GM13976 (cell line): ENCODE results near the gene ASB7.
A peak's percentile ranks its signal among the peaks of the same experiment; 100 is the strongest.

ENCODE experiments used
- DNase-seq: peaks from one replicate; pipeline ENCODE4 v3.0.0; 2012; ENCODE audit warnings: low spot score
- in situ Hi-C: fragments of 300-500 bp; cut with MboI; formaldehyde crosslinking; loops from one replicate; pipeline ENCODE4 v1.12.0; 2022; ENCODE audit warnings: low sequenced_read_pairs, mixed read lengths, inconsistent platforms; ENCODE audit not compliant: unreplicated experiment
- TF ChIP-seq, protein P1 (sequence below): IDR thresholded peaks from 2 replicates; pipeline ENCODE4 v1.5.1; 2012; ENCODE audit warnings: borderline replicate concordance, mild to moderate bottlenecking; ENCODE audit not compliant: insufficient read depth; ENCODE audit errors: extremely low read depth, missing control alignments, control extremely low read depth

Gene ASB7

DNA sequence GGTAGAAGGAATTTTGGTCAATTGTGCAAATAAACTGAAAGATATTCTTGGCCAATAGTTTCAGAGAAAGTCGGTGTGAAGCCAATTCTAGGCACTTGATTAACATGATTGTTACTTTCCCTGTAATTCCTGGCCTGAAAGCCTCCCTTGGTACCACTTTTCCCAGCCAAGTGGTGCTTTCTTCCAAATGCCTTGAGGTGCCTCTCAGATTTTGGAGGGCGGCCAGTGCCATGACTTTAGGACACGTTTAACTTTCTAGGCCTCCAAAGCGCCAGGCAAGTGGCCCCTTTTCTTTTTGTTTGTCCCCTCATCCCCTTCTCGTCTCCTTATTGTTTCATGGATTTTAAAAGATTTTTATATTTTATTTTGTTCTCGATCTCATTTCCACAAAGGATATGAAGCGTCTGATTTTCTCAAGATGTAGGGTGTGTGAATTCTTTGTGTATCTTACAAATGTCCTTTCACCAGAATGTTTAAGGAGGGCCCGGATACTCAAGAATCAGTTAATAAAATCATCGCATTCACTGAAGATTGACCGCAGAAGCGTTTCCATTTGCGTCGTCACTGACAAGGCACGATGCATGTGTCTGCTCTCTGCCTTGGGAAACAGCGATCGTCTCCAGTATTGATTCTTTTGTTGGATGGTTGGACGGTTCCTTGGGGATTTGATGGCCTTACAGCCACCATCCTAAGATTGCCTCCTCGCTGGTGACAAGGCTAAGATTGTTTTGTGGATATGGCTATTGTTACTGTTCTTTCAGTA lies 87.8 kb downstream of the ASB7 start:
- TF ChIP-seq, protein P1, sequence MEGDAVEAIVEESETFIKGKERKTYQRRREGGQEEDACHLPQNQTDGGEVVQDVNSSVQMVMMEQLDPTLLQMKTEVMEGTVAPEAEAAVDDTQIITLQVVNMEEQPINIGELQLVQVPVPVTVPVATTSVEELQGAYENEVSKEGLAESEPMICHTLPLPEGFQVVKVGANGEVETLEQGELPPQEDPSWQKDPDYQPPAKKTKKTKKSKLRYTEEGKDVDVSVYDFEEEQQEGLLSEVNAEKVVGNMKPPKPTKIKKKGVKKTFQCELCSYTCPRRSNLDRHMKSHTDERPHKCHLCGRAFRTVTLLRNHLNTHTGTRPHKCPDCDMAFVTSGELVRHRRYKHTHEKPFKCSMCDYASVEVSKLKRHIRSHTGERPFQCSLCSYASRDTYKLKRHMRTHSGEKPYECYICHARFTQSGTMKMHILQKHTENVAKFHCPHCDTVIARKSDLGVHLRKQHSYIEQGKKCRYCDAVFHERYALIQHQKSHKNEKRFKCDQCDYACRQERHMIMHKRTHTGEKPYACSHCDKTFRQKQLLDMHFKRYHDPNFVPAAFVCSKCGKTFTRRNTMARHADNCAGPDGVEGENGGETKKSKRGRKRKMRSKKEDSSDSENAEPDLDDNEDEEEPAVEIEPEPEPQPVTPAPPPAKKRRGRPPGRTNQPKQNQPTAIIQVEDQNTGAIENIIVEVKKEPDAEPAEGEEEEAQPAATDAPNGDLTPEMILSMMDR, result no peak
- in situ Hi-C loops, result no loop called here
- peak; percentile 1 for DNase-seq

DNA sequence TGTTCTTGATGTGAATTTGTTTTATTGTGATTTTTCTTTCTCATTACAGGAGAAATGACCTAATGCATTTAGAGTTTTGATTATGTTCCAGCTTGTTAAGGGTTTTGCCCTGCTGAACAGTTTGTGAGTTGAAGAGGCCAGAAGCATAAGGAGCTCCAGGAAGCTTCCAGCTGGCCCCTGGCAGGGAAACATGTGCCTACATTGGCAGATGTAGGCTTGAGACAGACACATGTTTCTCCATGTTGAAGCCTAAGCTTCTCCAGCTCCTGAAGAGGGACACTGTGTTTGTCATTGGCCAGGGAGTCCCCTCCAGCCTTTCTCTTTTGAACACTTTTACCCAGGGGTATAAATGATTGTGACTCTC lies 88.4 kb downstream of the ASB7 start:
- no peak for DNase-seq
- in situ Hi-C loops, result no loop called here
- TF ChIP-seq, protein P1, result no peak

DNA sequence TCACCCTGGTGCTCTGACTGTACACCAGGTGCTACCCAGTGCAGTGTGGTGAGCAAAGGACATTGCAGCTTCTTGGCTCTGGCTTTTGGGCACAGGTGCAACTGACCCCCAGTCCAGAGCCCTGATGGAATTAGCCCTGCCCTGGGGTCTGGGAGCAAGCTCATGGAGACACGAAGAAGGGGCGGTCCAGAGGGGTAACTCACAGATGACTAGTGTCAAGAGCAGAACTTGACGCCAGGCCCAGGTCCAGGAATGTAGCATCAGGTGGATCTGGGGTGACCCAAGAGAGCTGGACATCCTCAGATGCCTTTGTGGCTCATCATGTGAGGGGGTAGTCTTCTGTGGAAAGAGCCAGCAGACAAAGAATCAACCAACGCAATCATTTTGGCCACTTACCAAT lies 88.9 kb downstream of the ASB7 start:
- TF ChIP-seq, protein P1, result no peak
- in situ Hi-C loops, result no loop called here
- DNase-seq, result peak; percentile 2

DNA sequence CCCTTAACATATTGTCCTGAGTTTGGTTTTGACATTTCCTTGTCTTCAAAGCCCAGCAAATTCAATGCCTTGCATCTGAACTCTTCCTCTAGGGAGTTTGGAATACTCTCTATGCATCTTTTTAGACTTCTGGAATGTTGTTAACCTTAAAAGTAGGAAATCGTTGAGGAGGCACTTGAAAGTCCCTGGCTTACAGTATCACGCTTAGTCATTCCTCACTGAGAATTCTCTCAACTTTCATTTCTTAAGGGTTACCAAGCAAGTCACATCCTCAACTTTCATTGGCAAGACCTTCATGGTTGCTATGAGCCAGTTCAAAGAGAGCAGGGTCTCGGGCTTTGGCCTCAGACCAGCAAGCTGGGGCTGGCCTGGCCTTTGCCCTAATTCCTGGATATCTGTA lies 89.9 kb downstream of the ASB7 start:
- peak; percentile 1 for DNase-seq
- TF ChIP-seq, protein P1, result no peak
- in situ Hi-C loops, result no loop called here

DNA sequence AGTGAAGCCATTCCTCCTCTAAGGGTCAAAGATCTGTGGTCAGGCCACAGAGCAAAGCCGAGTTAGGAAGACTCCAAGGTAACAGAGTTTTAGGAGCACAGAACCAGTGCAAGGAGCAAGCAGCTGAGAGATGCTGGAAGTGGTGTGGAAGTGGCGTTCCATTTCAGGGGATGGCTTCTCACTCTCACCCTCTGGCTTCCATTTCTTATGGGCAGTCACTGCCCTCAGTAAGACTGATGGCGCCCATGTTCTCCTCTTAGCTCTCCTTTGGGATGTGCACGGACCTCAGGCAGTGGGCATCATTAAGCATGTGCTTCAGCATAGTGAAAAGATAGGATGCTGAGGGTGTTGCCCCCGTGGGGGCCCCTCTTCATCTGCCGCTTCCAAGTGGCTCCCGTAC lies 90.3 kb downstream of the ASB7 start:
- in situ Hi-C loops, result no loop called here
- TF ChIP-seq, protein P1, result no peak
- DNase-seq, result no peak

DNA sequence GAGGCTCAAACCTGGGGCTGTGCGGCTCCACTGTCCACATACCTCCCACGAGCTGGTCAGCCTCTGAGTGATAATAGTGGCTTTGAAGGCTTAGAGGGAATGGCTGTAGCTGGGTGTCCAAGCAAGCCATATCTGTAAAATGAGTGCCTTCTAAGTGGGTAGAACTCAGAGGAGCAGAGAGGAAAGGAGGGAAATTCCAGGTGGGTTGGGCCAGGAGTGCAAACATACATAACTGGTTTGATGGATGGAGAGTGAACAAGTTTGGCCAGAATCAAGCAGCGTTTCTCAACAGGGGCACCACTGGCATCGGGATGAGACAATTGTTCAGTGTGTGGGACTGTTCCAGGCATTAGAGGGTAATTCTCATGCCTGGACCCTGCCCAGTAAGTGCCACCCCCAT lies 91.1 kb downstream of the ASB7 start:
- DNase-seq, result no peak
- in situ Hi-C loops, result no loop called here
- TF ChIP-seq, protein P1, result no peak
